Thymus (tissue), 11 donors: Measurements from ENCODE around the gene RAB40B. TPM values are rescaled to one million over a fixed set of nuclear protein-coding genes. Genes with fewer than 3 reads are reported as not detected.

Experiments
- DNase-seq, 9 donors: peaks; one replicate each; pipeline ENCODE4 v3.0.0-alpha.2; 2013; ENCODE audit warnings: low spot score in 9 of 9, low read depth in 6 of 9, missing footprints in 1 of 9
- H3K27ac ChIP-seq, 2 donors: one replicate each; pipeline ENCODE4 v1.5.1; 2013; ENCODE audit warnings: control low read depth in 1 of 2, low read depth in 1 of 2, low read length in 1 of 2, mild to moderate bottlenecking in 1 of 2, moderate library complexity in 1 of 2
- H3K27me3 ChIP-seq, 2 donors: one replicate each; pipeline ENCODE4 v1.5.1; 2013; ENCODE audit warnings: low read length in 1 of 2; ENCODE audit not compliant: control insufficient read depth in 2 of 2, insufficient read depth in 1 of 2
- H3K36me3 ChIP-seq, 2 donors: one replicate each; pipeline ENCODE4 v1.5.1; 2013; ENCODE audit warnings: low read length in 1 of 2, mild to moderate bottlenecking in 1 of 2, moderate library complexity in 1 of 2; ENCODE audit not compliant: control insufficient read depth in 2 of 2, insufficient read depth in 2 of 2
- H3K4me1 ChIP-seq, 2 donors: one replicate each; pipeline ENCODE4 v1.5.1; 2013; ENCODE audit warnings: low read length in 2 of 2; ENCODE audit not compliant: control insufficient read depth in 2 of 2, insufficient read depth in 2 of 2
- H3K4me3 ChIP-seq, 2 donors: one replicate each; pipeline ENCODE4 v1.5.1; 2013; ENCODE audit warnings: low read length in 2 of 2, control low read depth in 1 of 2, mild to moderate bottlenecking in 1 of 2
- H3K9me3 ChIP-seq, 2 donors: one replicate each; pipeline ENCODE4 v1.5.1; 2013; ENCODE audit warnings: low read length in 1 of 2, mild to moderate bottlenecking in 1 of 2; ENCODE audit not compliant: control insufficient read depth in 2 of 2, insufficient read depth in 1 of 2
- WGBS: extraction: QIAGEN DNeasy Blood & Tissue Kit; methylation state at CpG from one replicate; pipeline ENCODE4 v1.1.7; 2013; 5-methylcytosine and 5-hydroxymethylcytosine counted together
- polyA plus RNA-seq: library from polyadenylated mRNA; stranded (reverse); fragments of 200-250 nt; gene quantifications from one replicate; pipeline ENCODE4 v1.2.3, GENCODE V29; 2013
- total RNA-seq: library from RNA; stranded (reverse); fragments of 120-200 nt; gene quantifications from one replicate; pipeline ENCODE4 v1.2.4, GENCODE V29; 2013
- donor health status: healthy.

The RAB40B gene
- total and polyA plus RNA-seq, 2 donors: 1.7 to 8.4 TPM

DNA sequence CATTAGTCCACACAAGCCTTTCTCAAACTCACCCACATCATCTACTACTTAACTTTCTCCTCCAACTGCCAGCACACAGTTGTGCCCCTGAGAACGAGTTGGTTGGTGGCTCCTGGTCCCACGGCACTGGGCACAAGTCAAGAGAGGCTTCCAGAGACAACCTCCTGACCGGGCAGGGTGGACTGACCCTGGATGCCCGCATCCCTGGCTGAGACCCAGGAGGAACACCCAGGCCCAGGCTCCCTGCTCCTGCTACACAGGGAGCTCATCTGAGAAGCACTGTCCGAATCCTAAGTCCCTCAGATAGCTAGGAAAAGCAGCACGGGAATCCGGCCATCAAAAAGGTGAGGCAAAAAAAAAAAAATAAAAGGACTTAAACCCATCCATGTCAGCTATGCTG, 79.3 kb downstream of the RAB40B start:
- peaks cover 75 to 81% of the 10 kb centered on the region in 2 donors for H3K36me3 ChIP-seq
- WGBS: 99% methylated on average over 7 of the region's 7 CpGs
- no peak for DNase-seq

DNA sequence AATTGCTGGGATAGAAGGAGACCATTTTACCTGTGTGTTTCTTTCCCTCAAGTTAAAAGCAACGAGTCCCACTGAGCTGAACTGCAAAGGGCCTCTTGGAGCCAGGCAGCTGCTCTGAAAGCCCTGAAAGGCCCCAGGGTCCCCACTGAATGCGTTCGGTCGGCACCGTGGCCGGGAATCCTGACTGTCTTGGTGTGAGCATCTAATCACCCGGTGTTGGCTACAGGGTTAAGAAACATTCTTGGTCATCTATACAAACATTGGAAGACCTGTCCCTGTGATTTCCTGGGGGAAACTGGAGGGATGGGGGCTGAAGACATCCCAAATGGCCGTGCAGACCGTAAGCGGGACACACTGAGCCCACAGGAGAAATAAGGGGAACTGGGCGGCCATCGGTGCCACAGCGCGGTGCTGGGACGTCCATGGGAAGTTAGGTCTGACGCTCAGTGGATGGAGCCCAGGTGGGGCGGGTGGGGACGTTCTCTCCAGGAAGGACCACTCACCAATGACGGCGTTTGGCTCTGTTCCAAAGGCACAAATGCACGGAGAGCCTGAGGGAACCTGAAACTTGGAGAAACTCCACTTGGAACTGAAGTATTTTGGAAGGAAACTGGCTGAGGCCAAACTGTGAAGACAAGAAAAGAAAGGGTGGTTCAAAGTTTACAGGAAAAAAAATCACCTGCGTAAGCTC, 82.3 kb downstream of the RAB40B start:
- Histone ChIP-seq H3K4me3 (no peak overlapping the region), H3K36me3 (peaks cover 69 to 73% of the 10 kb centered on the region in 2 donors), H3K9me3 (peaks cover 0 to 5% of the 10 kb centered on the region in 2 donors), H3K27me3 (no peaks in the 10 kb centered on the region), H3K4me1 (peaks cover 0 to 3% of the 10 kb centered on the region in 2 donors), H3K27ac (no peak overlapping the region)
- DNase-seq: no peak
- 95% methylated on average over 22 of the region's 22 CpGs for WGBS

More for the DNA sequence above, 79.3 kb downstream of the RAB40B start:
- H3K4me3 ChIP-seq: no peak overlapping the region
- H3K4me1 ChIP-seq: no peaks in the 10 kb centered on the region
- H3K27ac ChIP-seq: no peak overlapping the region
- no peaks in the 10 kb centered on the region for H3K27me3 ChIP-seq
- H3K9me3 ChIP-seq: peaks cover 0 to 5% of the 10 kb centered on the region in 2 donors

DNA sequence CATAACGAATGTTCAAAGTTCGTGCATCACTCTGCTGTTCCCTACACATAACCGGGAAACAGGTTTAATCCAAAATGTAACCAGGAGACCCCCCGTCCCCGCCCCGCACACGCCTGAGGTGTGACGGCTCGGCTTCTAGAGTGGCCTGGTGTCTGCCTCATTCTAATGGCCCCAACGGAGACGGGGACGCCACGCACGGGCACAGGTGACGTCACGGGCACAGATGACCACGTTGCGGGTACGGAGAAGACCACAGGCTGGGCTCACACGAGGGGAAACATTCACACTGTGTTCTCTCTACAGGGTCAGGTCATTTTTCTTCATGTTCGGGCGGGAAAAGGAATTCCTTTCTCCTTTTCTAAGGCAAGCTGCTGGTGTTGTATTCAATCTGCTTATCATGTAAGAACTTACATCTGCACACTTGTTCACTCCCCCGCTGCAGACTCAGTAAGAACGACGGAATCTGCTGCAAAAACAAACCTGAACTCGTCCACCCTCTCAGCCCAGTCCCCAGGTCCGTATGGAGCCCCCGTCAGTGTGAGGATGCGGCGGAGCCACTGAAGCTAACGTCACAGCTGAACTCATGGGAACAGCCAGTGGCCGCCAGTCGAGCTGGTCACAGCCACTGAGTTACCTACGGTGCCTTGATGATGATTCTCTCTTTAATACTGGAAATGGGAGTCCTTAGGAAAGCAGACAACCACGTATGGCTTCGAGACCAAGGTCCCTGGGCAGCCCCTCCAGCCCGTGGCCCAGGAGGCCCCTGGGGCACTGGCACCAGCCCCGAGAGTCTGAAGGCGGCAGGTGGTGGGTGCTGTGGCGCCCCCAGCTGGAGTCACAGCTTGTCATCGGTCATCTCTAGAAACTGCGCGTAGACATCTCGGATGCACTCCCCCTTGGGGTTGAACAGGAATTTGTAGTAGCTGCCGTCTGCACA, 83.1 kb downstream of the RAB40B start:
- Histone ChIP-seq H3K9me3 (peaks cover 0 to 5% of the 10 kb centered on the region in 2 donors), H3K36me3 (peaks cover 61 to 66% of the 10 kb centered on the region in 2 donors), H3K4me1 (peaks cover 0 to 3% of the 10 kb centered on the region in 2 donors), H3K27me3 (no peaks in the 10 kb centered on the region), H3K4me3 (no peak overlapping the region), H3K27ac (no peak overlapping the region)
- no peak for DNase-seq
- 96% methylated on average over 45 of the region's 45 CpGs for WGBS

DNA sequence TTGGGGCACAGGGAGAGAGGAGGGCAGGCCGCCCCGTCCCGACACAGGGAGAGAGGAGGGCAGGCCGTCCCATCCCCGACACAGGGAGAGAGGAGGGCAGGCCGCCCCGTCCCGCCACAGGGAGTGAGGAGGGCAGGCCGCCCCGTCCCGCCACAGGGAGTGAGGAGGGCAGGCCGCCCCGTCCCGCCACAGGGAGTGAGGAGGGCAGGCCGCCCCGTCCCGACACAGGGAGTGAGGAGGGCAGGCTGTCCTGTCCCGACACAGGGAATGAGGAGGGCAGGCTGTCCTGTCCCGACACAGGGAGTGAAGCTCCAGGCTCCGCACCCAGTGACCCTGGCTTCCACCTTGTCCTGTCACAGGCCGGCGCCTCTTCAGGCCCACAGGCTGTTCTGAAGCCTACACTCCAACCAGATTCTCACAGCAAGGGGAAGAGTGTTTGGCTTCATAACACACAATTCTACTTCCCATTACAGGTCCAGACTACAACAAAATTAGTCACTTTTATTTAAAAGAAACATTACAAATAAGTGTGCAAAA, 84.3 kb downstream of the RAB40B start:
- Histone ChIP-seq H3K27me3 (no peaks in the 10 kb centered on the region), H3K4me1 (peaks cover 0 to 3% of the 10 kb centered on the region in 2 donors), H3K4me3 (no peak overlapping the region), H3K27ac (no peak overlapping the region), H3K36me3 (peaks cover 53 to 57% of the 10 kb centered on the region in 2 donors), H3K9me3 (peaks cover 0 to 5% of the 10 kb centered on the region in 2 donors)
- 94% methylated on average over 15 of the region's 22 CpGs for WGBS
- DNase-seq: no peak

DNA sequence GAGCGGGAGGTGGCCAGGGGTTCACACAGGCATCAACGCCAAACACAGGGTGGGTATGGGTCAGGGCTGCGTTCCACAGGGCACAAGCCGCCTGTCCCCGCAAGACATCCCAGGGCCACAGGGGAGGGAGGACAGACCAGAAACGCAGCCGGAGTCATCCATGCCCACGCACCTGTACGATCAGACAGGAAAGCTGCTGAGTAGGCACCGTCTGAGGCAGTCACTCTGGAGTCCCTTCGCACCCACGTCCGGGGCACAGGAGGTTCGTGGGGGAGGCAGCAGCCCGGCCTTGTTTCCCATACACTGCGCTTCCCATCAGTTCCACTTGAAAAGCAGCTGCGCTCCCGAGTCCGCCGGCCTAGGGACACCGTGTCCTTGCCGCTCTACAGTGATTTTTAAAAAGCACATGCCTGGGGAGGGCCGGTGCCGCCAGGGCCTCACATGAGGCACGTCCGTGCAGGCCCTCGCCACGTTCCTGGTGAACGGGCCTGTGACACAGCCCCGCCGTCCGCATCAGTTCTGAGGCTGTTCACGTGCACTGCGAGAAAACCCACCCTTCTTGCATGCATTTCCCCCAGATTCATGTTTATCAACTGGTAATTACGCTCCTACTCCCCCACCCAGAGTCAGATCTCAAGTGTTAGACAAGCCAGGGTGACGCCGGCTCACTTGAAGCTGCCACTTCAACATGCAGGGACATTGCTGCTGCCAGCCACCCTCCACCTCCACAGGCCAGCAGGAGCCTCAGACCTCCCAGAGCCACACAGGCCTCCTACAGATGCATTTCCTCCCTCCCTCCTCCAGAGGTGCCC, 85.0 kb downstream of the RAB40B start:
- Histone ChIP-seq H3K27me3 (no peaks in the 10 kb centered on the region), H3K36me3 (peaks cover 47 to 50% of the 10 kb centered on the region in 2 donors), H3K4me1 (peaks cover 0 to 3% of the 10 kb centered on the region in 2 donors), H3K27ac (peak overlapping the region in 1 of 2 donors; percentile 46), H3K4me3 (no peak overlapping the region), H3K9me3 (peaks cover 0 to 5% of the 10 kb centered on the region in 2 donors)
- no peak for DNase-seq
- 96% methylated on average over 37 of the region's 37 CpGs for WGBS

DNA sequence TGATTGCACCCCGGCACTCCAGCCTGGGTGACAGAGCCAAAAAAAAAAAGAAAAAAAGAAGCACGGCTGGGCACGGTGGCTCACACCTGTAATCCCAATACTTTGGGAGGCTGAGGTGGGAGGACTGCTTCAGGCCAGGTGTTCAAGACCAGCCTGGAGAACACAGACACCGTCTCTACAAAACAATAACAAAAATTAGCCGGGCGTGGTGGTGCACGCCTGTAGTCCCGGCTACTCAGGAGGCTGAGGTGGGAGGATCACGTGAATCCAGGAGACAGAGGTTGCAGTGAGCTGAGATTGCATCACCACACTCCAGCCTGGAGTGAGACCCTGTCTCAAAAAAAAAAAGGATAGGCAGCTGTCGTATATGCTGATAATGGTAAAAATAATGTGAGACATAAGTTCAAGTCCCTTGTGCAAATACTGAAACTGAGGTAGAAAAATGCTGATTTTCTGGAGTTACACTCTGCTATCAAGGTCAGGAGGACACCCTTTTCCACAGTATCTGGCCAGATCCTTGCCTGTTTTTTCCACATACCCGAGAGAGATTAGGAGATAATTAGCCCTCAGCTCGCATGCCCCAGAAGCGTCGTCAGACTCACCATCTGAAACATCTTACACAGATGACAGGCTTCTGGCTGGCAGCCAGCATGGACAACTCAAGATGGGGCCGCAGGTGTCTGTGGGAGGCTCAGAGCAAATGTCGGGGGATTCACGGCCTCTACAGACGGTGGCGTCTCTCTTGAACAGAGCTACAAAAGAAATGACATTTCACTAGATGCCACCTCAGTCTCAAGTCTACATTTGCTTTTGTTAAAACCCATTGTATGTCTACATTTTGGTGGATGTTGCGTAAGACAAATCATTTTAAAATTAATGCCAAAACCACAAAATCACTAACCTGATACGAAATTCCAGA, 87.1 kb downstream of the RAB40B start:
- Histone ChIP-seq H3K27me3 (no peaks in the 10 kb centered on the region), H3K4me1 (peaks cover 0 to 3% of the 10 kb centered on the region in 2 donors), H3K36me3 (peaks cover 32 to 34% of the 10 kb centered on the region in 2 donors), H3K27ac (peak overlapping the region; percentile 22 to 27), H3K9me3 (peaks cover 0 to 5% of the 10 kb centered on the region in 2 donors), H3K4me3 (no peak overlapping the region)
- 69% methylated on average over 21 of the region's 21 CpGs for WGBS
- DNase-seq: peak in 1 of 9 donors; percentile 39

DNA sequence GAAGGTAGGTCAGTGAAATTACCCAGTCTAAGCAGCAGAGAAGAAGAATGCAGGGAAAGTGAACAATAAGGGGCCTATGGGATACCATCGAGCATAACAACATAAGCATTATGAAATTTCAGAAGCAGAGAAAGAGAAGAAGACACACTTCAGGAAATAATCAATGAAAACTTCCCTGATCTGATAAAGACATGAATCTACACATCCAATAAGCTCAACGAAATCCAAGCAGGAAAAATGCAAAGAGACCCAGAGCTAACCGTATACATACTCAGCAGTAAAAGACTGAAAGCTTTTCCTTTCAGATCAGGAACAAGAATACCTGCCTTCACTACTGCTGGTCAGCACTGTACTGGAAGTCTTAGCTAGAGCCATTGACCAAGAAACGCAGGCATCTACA, 88.8 kb downstream of the RAB40B start:
- Histone ChIP-seq H3K27me3 (no peaks in the 10 kb centered on the region), H3K4me1 (peaks cover 0 to 5% of the 10 kb centered on the region in 2 donors), H3K36me3 (peaks cover 29 to 31% of the 10 kb centered on the region in 2 donors), H3K9me3 (no peaks in the 10 kb centered on the region), H3K27ac (no peak overlapping the region), H3K4me3 (no peak overlapping the region)
- DNase-seq: no peak
- WGBS: 98% methylated on average over 4 of the region's 4 CpGs

DNA sequence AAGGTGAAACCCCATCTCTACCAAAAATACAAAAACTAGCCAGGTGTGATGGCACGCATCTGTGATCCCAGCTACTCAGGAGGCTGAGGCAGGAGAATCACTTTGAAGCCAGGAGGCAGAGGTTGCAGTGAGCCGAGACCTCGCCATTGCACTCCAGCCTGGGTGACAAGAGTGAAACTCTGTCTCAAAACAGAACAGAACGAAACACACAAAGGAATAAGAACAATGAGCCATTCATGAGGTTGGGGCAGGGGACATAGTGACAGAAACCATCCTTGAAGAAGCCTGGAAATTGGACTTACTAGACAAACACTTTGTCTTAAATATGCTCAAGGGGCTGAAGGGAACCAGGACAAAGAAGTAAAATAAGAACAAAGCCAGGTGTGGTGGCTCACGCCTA, 89.7 kb downstream of the RAB40B start:
- 87% methylated on average over 5 of the region's 5 CpGs for WGBS
- Histone ChIP-seq H3K27ac (no peak overlapping the region), H3K36me3 (peaks cover 31 to 34% of the 10 kb centered on the region in 2 donors), H3K9me3 (no peaks in the 10 kb centered on the region), H3K4me1 (peaks cover 0 to 13% of the 10 kb centered on the region in 2 donors), H3K27me3 (no peaks in the 10 kb centered on the region), H3K4me3 (no peak overlapping the region)
- DNase-seq: no peak
